ENCODE results near the gene BLOC1S4. TPM values are rescaled to one million over a fixed set of nuclear protein-coding genes. Genes with fewer than 3 reads are reported as not detected.

Gene BLOC1S4
- total RNA-seq, 5 donors from 2014 or later (not counting 1 experiment from before 2014, with no cell fraction given) = 20.7 to 41.9 (median 36.6) TPM

- no CpG with 5 or more reads among the region's 1 CpG for WGBS (ENCODE audit: insufficient coverage)
- Mint-ChIP-seq H3K36me3 (peaks cover 34% of the 10 kb centered on the region), H3K4me3 (peak overlapping the region in 2 of 3 donors; percentile 2 to 62), H3K27me3 (no peaks in the 10 kb centered on the region), H3K27ac (peak overlapping the region; percentile 95 to 97), H3K9me3 (no peaks in the 10 kb centered on the region), H3K4me1 (peaks cover 58 to 77% (median 68%) of the 10 kb centered on the region in 3 donors)
- H3K36me3 ChIP-seq (ENCODE audit: control insufficient read depth in 2 of 2, extremely low read depth in 1 of 2, insufficient read depth in 1 of 2, low read length in 1 of 2) = peaks cover 0 to 19% of the 10 kb centered on the region in 2 donors
- ATAC-seq (replicated peaks in 1 of 4) (no peak), DNase-seq (no peak)
- peak overlapping the region; percentile 64 for H3K27ac ChIP-seq (ENCODE audit: low read length)
- no peaks in the 10 kb centered on the region for H3K27me3 ChIP-seq (replicated peaks in 1 of 2; ENCODE audit: control insufficient read depth in 2 of 2, extremely low read depth in 1 of 2, insufficient read depth in 2 of 2, low read length in 1 of 2)
- CTCF ChIA-PET = interaction anchor here (1.0 to 2.1 kb wide), 4 partner anchors 19 to 25 kb away, joined by 3 to 13 read pairs (median 4); a partner anchor contains a TSS
- POLR2A ChIA-PET = interaction anchor here in 1 of 2 donors (0.8 to 1.1 kb wide), 3 partner anchors 17 to 25 kb away, joined by 3 read pairs; no protein-coding TSS in a partner anchor
- H3K9me3 ChIP-seq = no peaks in the 10 kb centered on the region
- peaks cover 44 to 56% of the 10 kb centered on the region in 2 experiments for H3K4me1 ChIP-seq (ENCODE audit: control insufficient read depth in 1 of 2, extremely low read depth in 1 of 2, insufficient read depth in 2 of 2, low read length in 2 of 2)
- H3K4me3 ChIP-seq (ENCODE audit: control insufficient read depth in 1 of 2, extremely low read depth in 1 of 2, low read length in 1 of 2) = no peak overlapping the region
These were observed 16.1 kb upstream of the BLOC1S4 start for GRCh38 chr4:6699903-6700302.

DNA sequence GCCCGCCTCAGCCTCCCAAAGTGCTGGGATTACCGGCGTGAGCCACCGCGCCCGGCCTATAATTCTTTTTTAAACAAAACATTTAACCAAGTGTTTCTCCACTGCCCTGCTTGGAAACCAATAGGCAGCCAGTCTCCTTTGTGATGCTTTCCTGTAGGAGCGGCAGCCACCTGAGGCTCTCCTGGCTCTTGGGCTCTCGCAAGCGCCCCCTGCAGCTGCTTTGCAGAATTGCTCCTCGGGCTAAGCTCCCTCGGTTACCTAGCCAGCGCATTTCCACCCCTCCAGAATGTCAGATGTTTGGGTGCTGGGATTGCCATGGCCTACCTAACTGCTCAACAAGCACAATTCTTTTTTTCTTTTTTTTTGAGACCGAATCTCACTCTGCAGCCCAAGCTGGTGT is 14.6 kb upstream of the BLOC1S4 start:
- no peaks in the 10 kb centered on the region for H3K9me3 Mint-ChIP-seq
- POLR2A ChIA-PET = no interaction called here
- 74% methylated on average over 6 of the region's 13 CpGs for WGBS (ENCODE audit: insufficient coverage)
- Histone ChIP-seq H3K27me3 (replicated peaks in 1 of 2; ENCODE audit: control insufficient read depth in 2 of 2, extremely low read depth in 1 of 2, insufficient read depth in 2 of 2, low read length in 1 of 2) (no peaks in the 10 kb centered on the region), H3K4me1 (ENCODE audit: control insufficient read depth in 1 of 2, extremely low read depth in 1 of 2, insufficient read depth in 2 of 2, low read length in 2 of 2) (peaks cover 39 to 43% of the 10 kb centered on the region in 2 experiments), H3K27ac (ENCODE audit: low read length) (no peak overlapping the region), H3K9me3 (no peaks in the 10 kb centered on the region), H3K4me3 (ENCODE audit: control insufficient read depth in 1 of 2, extremely low read depth in 1 of 2, low read length in 1 of 2) (no peak overlapping the region), H3K36me3 (ENCODE audit: control insufficient read depth in 2 of 2, extremely low read depth in 1 of 2, insufficient read depth in 1 of 2, low read length in 1 of 2) (peaks cover 0 to 25% of the 10 kb centered on the region in 2 donors)
- no peak for ATAC-seq (replicated peaks in 1 of 4)
- no peaks in the 10 kb centered on the region for H3K27me3 Mint-ChIP-seq
- DNase-seq = peak in 13 of 35 experiments; percentile 15 to 65 (median 37)
- H3K36me3 Mint-ChIP-seq = peaks cover 45% of the 10 kb centered on the region
- peak overlapping the region in 1 of 2 donors; percentile 15 for H3K27ac Mint-ChIP-seq
- H3K4me1 Mint-ChIP-seq = peaks cover 59 to 77% (median 69%) of the 10 kb centered on the region in 3 donors
- H3K4me3 Mint-ChIP-seq = no peak overlapping the region
- CTCF ChIA-PET = interaction anchor here (0.7 to 1.8 kb wide), 6 partner anchors 8 to 39 kb away, joined by 3 to 18 read pairs (median 4); partner anchors contain the start of gene MRFAP1L1 (in 1 of the 2)

GRCh38 chr4:6702761-6703160 is 13.2 kb upstream of the BLOC1S4 start:
- peaks cover 56% of the 10 kb centered on the region for H3K36me3 Mint-ChIP-seq
- no CpG with 5 or more reads among the region's 1 CpG for WGBS (ENCODE audit: insufficient coverage)
- peaks cover 40 to 43% of the 10 kb centered on the region in 2 experiments for H3K4me1 ChIP-seq (ENCODE audit: control insufficient read depth in 1 of 2, extremely low read depth in 1 of 2, insufficient read depth in 2 of 2, low read length in 2 of 2)

GRCh38 chr4:6703786-6704185 is 12.2 kb upstream of the BLOC1S4 start:
- ATAC-seq (replicated peaks in 1 of 4) (no peak), DNase-seq (no peak)
- WGBS (ENCODE audit: insufficient coverage) = 63% methylated on average over 2 of the region's 3 CpGs
- Histone ChIP-seq H3K4me1 (ENCODE audit: control insufficient read depth in 1 of 2, extremely low read depth in 1 of 2, insufficient read depth in 2 of 2, low read length in 2 of 2) (peaks cover 34 to 46% of the 10 kb centered on the region in 2 experiments), H3K36me3 (ENCODE audit: control insufficient read depth in 2 of 2, extremely low read depth in 1 of 2, insufficient read depth in 1 of 2, low read length in 1 of 2) (peaks cover 0 to 38% of the 10 kb centered on the region in 2 donors), H3K27me3 (replicated peaks in 1 of 2; ENCODE audit: control insufficient read depth in 2 of 2, extremely low read depth in 1 of 2, insufficient read depth in 2 of 2, low read length in 1 of 2) (no peaks in the 10 kb centered on the region), H3K4me3 (ENCODE audit: control insufficient read depth in 1 of 2, extremely low read depth in 1 of 2, low read length in 1 of 2) (no peak overlapping the region), H3K9me3 (no peaks in the 10 kb centered on the region), H3K27ac (ENCODE audit: low read length) (no peak overlapping the region)
- H3K36me3 Mint-ChIP-seq = peaks cover 66% of the 10 kb centered on the region
- H3K27ac Mint-ChIP-seq = peak overlapping the region; percentile 84 to 86
- H3K27me3 Mint-ChIP-seq = no peaks in the 10 kb centered on the region
- H3K9me3 Mint-ChIP-seq = no peaks in the 10 kb centered on the region
- CTCF ChIA-PET = interaction anchor here (1.1 to 3.8 kb wide), 2 partner anchors 29 kb away, joined by 3 to 18 read pairs; no protein-coding TSS in a partner anchor
- peaks cover 67 to 82% (median 76%) of the 10 kb centered on the region in 3 donors for H3K4me1 Mint-ChIP-seq
- POLR2A ChIA-PET = interaction anchor here in 1 of 2 donors (0.6 kb wide), 1 partner anchor 30 kb away, joined by 3 read pairs; no protein-coding TSS in a partner anchor
- H3K4me3 Mint-ChIP-seq = no peak overlapping the region

More at GRCh38 chr4:6702761-6703160, 13.2 kb upstream of the BLOC1S4 start:
- Mint-ChIP-seq H3K9me3 (no peaks in the 10 kb centered on the region), H3K4me1 (peaks cover 63 to 80% (median 73%) of the 10 kb centered on the region in 3 donors), H3K4me3 (no peak overlapping the region), H3K27ac (peak overlapping the region; percentile 56 to 70), H3K27me3 (no peaks in the 10 kb centered on the region)
- DNase-seq (no peak), ATAC-seq (replicated peaks in 1 of 4) (no peak)
- Histone ChIP-seq H3K4me3 (ENCODE audit: control insufficient read depth in 1 of 2, extremely low read depth in 1 of 2, low read length in 1 of 2) (no peak overlapping the region), H3K27ac (ENCODE audit: low read length) (no peak overlapping the region), H3K9me3 (no peaks in the 10 kb centered on the region), H3K36me3 (ENCODE audit: control insufficient read depth in 2 of 2, extremely low read depth in 1 of 2, insufficient read depth in 1 of 2, low read length in 1 of 2) (peaks cover 0 to 34% of the 10 kb centered on the region in 2 donors), H3K27me3 (replicated peaks in 1 of 2; ENCODE audit: control insufficient read depth in 2 of 2, extremely low read depth in 1 of 2, insufficient read depth in 2 of 2, low read length in 1 of 2) (no peaks in the 10 kb centered on the region)
- CTCF ChIA-PET = interaction anchor here (1.7 to 1.8 kb wide), 2 partner anchors 27 to 28 kb away, joined by 7 to 18 read pairs; no protein-coding TSS in a partner anchor
- POLR2A ChIA-PET = no interaction called here

GRCh38 chr4:6705646-6706045 is 10.3 kb upstream of the BLOC1S4 start:
- no peak overlapping the region for H3K27ac ChIP-seq (ENCODE audit: low read length)
- no peaks in the 10 kb centered on the region for H3K9me3 Mint-ChIP-seq
- H3K4me1 ChIP-seq (ENCODE audit: control insufficient read depth in 1 of 2, extremely low read depth in 1 of 2, insufficient read depth in 2 of 2, low read length in 2 of 2) = peaks cover 27 to 39% of the 10 kb centered on the region in 2 experiments
- H3K27me3 Mint-ChIP-seq = no peaks in the 10 kb centered on the region
- no peak for ATAC-seq (replicated peaks in 1 of 4)
- ChIA-PET POLR2A (interaction anchor here in 1 of 2 donors (0.8 kb wide), 1 partner anchor 13 kb away, joined by 3 read pairs; no protein-coding TSS in a partner anchor), CTCF (interaction anchor here (1.0 to 3.8 kb wide), 4 partner anchors 9 to 32 kb away, joined by 3 to 18 read pairs (median 7); a partner anchor contains a TSS)
- H3K27ac Mint-ChIP-seq = peak overlapping the region; percentile 3 to 52
- no CpG with 5 or more reads among the region's 2 CpGs for WGBS (ENCODE audit: insufficient coverage)
- H3K36me3 ChIP-seq (ENCODE audit: control insufficient read depth in 2 of 2, extremely low read depth in 1 of 2, insufficient read depth in 1 of 2, low read length in 1 of 2) = peaks cover 0 to 34% of the 10 kb centered on the region in 2 donors
- peaks cover 70 to 76% (median 72%) of the 10 kb centered on the region in 3 donors for H3K4me1 Mint-ChIP-seq
- peaks cover 60% of the 10 kb centered on the region for H3K36me3 Mint-ChIP-seq
- DNase-seq = no peak
- peak overlapping the region in 1 of 3 donors; percentile 96 for H3K4me3 Mint-ChIP-seq
- no peaks in the 10 kb centered on the region for H3K27me3 ChIP-seq (replicated peaks in 1 of 2; ENCODE audit: control insufficient read depth in 2 of 2, extremely low read depth in 1 of 2, insufficient read depth in 2 of 2, low read length in 1 of 2)
- H3K9me3 ChIP-seq = no peaks in the 10 kb centered on the region
- no peak overlapping the region for H3K4me3 ChIP-seq (ENCODE audit: control insufficient read depth in 1 of 2, extremely low read depth in 1 of 2, low read length in 1 of 2)

GRCh38 chr4:6706173-6706572 is 9.8 kb upstream of the BLOC1S4 start:
- H3K4me3 Mint-ChIP-seq = peak overlapping the region; percentile 32 to 96 (median 58)
- WGBS (ENCODE audit: insufficient coverage) = no CpG with 5 or more reads among the region's 5 CpGs

More at GRCh38 chr4:6706173-6706572, 9.8 kb upstream of the BLOC1S4 start:
- Mint-ChIP-seq H3K36me3 (peaks cover 58% of the 10 kb centered on the region), H3K4me1 (peaks cover 72 to 78% (median 77%) of the 10 kb centered on the region in 3 donors), H3K27me3 (no peaks in the 10 kb centered on the region), H3K27ac (peak overlapping the region; percentile 52 to 72), H3K9me3 (no peaks in the 10 kb centered on the region)
- Histone ChIP-seq H3K27me3 (replicated peaks in 1 of 2; ENCODE audit: control insufficient read depth in 2 of 2, extremely low read depth in 1 of 2, insufficient read depth in 2 of 2, low read length in 1 of 2) (no peaks in the 10 kb centered on the region), H3K36me3 (ENCODE audit: control insufficient read depth in 2 of 2, extremely low read depth in 1 of 2, insufficient read depth in 1 of 2, low read length in 1 of 2) (peaks cover 0 to 33% of the 10 kb centered on the region in 2 donors), H3K27ac (ENCODE audit: low read length) (no peak overlapping the region), H3K4me3 (ENCODE audit: control insufficient read depth in 1 of 2, extremely low read depth in 1 of 2, low read length in 1 of 2) (no peak overlapping the region), H3K4me1 (ENCODE audit: control insufficient read depth in 1 of 2, extremely low read depth in 1 of 2, insufficient read depth in 2 of 2, low read length in 2 of 2) (peaks cover 27 to 39% of the 10 kb centered on the region in 2 experiments), H3K9me3 (no peaks in the 10 kb centered on the region)
- DNase-seq = no peak
- no peak for ATAC-seq (replicated peaks in 1 of 4)
- ChIA-PET CTCF (interaction anchor here in 1 of 2 donors (1.2 to 3.8 kb wide), 4 partner anchors 10 to 33 kb away, joined by 4 to 18 read pairs (median 7); a partner anchor contains a TSS), POLR2A (interaction anchor here in 1 of 2 donors (0.7 to 0.8 kb wide), 2 partner anchors 13 to 31 kb away, joined by 3 read pairs; no protein-coding TSS in a partner anchor)

All from T-cell (primary cell).